GM19438 (cell line): ENCODE measurements around the gene SP140.

ENCODE experiments used
- ATAC-seq: cut with Tn5 transposase; IDR thresholded peaks from one replicate; pipeline ENCODE4 v1.9.1; 2021; ENCODE audit warnings: low read depth; ENCODE audit not compliant: unreplicated experiment

SP140 gene

DNA sequence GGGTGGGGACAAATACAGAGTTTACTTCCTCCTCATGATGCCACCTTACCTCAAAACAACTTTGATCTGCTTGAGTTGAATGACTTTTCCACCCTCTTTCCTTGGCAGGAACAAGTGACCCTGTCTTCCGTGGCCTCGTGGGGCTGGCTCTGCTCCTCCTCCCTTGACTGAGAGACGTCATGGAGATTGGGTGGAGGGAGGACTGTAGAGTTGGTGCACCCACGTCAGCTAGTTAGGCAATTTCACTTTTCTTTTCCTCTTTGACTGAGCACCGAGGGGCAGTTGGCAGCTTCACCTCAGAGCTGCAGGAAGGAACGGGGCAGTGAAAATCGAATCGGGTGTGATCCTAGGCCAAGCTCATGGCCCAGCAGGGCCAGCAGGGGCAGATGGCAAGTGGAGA lies at the start of gene SP140:
TSS of gene SP140 (plus strand) at position 251 of the 400 bp plus-strand sequence. CDS start at position 360, 109 bp downstream.
- peak; percentile 67 for ATAC-seq

DNA sequence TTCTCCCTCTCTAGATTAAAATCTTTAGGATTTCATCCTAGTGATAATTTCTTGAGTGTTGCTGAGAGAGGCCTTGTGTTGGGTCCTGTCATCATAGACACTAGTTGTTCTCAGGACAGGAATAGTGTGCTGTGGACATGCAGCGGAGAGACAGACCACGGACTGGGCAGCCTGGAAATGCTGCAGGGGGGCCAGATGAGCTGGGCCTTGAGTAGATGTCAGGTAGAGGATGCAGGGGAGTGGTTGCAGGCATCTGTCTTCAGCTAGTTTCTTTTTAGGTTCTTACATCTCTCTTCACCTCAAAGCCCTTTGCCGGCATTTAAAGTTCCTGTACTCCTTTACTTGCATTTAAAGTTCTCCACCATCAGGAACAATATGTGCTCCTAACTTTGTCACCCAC lies 48.5 kb upstream of the SP140 start:
- ATAC-seq: no peak

- no peak for ATAC-seq
Measured at GRCh38 chr2:230178546-230179485, 46.7 kb upstream of the SP140 start.

GRCh38 chr2:230179907-230180306 lies 45.6 kb upstream of the SP140 start:
- ATAC-seq: no peak

DNA sequence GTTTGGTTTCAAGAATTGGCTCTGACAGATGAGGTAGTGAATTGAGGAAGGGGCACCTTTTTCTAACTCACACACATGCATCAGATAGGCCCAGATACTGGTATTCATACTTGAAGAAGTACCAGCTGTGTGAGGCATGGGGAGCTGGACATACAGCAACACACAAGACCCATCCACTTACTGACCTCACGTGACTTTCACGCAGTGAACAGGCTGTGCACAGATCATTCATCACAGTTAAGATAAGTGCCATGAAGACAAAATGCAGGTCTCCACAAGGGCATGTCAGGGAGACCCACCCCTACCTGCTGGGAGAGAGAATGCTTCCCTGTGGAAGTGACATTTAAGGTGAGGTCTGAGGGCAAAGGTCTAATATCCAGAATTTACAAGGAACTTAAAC lies 44.3 kb upstream of the SP140 start:
- ATAC-seq: no peak

DNA sequence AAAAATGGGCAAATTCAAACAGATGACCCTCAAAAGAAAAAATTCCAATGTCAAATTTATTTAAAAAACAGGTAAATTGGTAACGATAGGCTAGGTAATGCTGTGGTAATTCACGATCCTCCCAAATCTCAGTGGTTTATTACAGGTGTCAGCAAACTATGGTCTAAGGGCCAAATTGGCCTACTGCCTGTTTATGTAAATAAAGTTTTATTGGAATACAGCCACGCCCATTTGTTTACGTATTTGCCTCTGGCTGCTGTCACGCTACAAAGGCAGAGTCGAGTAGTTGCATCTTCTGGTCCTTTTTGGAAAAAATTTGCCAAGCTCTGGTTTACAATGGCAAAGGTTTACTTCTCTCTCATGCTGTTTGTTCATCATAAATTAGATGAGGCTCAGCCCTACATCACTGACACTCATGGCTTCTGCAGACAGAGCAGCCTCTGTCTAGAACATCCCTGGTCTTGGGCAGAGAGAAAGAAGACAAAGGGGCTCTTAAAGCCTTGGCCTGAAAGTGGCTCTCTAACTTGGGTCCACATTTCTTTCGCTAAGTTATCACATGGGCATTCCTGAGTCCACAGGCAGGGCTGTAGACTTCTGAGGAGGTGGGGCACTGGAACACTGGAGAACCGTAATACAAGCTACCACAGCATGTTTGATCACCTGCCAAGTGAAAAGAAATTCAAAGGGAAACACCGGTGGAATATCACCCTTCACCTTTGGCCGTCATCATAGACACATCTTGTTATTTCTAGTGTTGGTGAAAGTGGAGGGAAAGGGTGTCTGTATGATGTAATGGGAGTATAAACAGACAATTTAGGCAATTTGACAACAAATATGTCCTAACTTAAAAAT lies 40.6 kb upstream of the SP140 start:
- no peak for ATAC-seq

- peak; percentile 39 for ATAC-seq
Measured at GRCh38 chr2:230202430-230203109, 23.0 kb upstream of the SP140 start.

GRCh38 chr2:230203110-230203676 lies 22.3 kb upstream of the SP140 start:
- ATAC-seq: peak; percentile 48

DNA sequence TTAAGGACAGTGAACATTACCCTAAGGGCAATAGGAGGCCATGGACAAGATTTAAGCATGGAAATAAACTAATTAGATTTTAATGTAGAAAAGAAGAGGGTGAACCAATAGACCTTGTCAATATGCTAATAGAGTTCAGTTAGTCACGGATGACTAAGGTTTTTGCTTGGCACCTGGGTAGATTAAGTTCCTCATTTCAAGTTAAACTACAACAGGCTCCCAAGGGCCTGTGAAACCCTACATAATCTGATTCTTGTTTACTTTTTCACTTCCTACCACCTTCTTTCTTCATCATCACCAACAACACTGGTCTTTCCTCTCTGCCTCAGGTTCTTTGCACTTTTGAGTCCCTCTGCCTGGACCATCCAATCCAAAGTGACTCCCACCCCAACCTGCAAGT lies 20.5 kb upstream of the SP140 start:
- peak; percentile 58 for ATAC-seq

GRCh38 chr2:230205721-230206120 lies 19.8 kb upstream of the SP140 start:
- no peak for ATAC-seq

GRCh38 chr2:230208576-230208975 lies 17.0 kb upstream of the SP140 start:
- no peak for ATAC-seq

GRCh38 chr2:230209422-230210051 lies 16.0 kb upstream of the SP140 start:
- no peak for ATAC-seq

DNA sequence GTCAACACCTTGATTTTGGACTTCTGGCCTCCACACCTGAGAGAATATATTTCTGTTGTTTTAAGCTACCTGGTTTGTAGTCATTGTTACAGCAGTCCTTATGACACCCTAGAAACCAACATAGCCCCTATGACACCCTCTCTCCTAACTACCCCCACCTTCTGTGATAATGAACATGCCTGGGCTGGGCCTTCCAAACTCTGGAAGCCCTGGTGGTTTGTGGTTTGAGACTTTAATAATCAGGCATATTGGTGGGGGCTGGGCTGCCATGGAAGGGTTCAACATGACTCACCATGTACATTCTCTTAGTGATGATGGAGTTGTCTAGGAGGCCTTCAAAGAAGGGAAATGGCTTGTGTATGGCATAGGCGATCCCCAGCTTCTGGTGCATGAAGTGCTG lies 9.0 kb upstream of the SP140 start:
- no peak for ATAC-seq

DNA sequence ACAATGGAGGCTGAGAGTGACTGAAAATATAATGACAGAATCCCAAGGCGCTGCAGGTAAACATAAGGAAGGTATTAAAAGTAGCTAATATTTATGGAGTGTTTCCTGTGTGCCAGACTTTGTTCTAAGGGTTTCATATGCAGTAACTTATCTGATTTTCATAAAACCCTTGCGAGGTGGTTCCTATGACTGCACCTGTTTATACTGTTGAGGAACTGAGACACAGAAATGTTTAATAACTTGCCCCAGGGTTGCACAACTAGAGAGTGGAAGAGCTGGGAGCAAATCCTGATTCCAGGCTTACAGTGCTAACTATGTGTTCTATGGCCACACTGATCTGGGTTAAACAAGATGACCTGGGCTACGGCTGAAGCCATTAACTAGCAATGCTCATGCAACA lies 8.1 kb upstream of the SP140 start:
- ATAC-seq: no peak

DNA sequence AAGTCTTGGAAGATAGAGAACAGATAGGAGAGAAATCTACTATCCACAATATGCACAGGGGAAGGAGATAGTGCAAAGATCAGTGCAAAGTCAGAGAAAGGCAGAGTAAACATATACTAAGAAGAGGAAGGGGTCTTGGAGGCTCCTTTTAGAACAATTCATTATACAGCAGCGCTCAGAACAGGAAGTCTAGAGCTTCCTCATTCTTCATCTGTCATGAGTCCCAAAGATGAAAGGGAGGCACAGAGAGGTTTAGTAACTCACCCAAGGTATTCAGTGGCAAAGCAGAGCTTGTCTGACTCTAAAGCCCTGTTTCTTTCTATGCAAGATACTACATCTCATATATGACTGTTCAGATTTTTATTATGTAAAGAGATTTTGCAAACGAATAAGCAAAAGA lies 7.1 kb upstream of the SP140 start:
- no peak for ATAC-seq

GRCh38 chr2:230219419-230220331 lies 5.9 kb upstream of the SP140 start, which contains the start of gene SP110:
Gene SP110, minus strand, starts transcription at chr2:230219984. Its CDS starts 3,057 bp downstream, at chr2:230216927.
- ATAC-seq: peak; percentile 74

- ATAC-seq: no peak
Measured at GRCh38 chr2:230220347-230220969, 5.1 kb upstream of the SP140 start.

DNA sequence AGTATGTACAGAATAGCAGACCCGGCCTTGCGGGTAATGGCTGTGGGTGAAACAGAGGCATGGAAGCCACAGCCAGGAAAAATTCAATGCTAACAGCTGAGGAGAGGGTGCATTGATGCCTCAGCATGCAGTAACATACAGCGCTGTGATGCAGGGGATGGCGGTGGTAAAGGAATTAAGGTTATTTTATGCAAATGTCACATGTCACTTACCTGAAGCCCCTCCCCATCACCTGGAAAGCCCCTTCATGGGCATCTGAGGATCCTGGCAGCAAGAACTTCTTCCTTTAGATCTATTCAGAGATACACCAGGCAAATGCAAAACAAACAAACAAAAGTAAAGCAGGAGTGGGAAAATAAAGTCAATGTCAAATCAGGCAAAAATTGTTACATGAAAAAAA lies 4.0 kb upstream of the SP140 start:
- no peak for ATAC-seq
